ENCODE measurements around the gene SLC25A41.
"Not testable (repeated sequence)": the region's sequence is repeated elsewhere in the genome, so short reads cannot be mapped to it uniquely, and the experiment has no call there.

The SLC25A41 gene

DNA sequence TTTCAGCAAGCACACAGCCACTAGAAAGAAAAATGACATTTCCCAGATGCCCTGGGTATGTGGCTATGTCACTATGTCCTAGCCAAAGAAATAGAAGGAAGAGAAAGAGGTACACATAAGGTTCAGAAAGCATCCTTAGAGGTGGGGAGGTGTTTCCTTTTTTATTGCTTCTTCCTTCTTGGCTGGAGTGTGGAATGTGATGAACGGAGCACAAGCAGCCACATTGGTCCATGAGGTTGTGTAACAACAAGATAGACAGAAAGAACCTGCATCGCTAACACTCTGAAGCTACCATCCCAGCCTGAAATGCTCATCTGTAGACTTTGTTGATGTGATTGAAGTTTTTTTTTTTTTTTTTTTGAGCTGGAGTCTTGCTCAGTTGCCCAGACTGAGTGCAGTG is 19.3 kb upstream of the SLC25A41 start:
- no peak for TF ChIP-seq ZNF274 (IDR thresholded peaks at IDR 0.05; ENCODE audit: low read depth, low read length)
- no peak overlapping the region for H3K4me3 ChIP-seq (ENCODE audit: low read length)

GRCh38 chr19:6452223-6452614 is 18.7 kb upstream of the SLC25A41 start:
- H3K4me3 ChIP-seq (ENCODE audit: low read length): no peak overlapping the region
- TF ChIP-seq ZNF274 (IDR thresholded peaks at IDR 0.05; ENCODE audit: low read depth, low read length): no peak

GRCh38 chr19:6451583-6452222 is 18.1 kb upstream of the SLC25A41 start:
- no peak for TF ChIP-seq ZNF274 (IDR thresholded peaks at IDR 0.05; ENCODE audit: low read depth, low read length)
- H3K4me3 ChIP-seq (ENCODE audit: low read length): no peak overlapping the region

- no peak for TF ChIP-seq ZNF274 (IDR thresholded peaks at IDR 0.05; ENCODE audit: low read depth, low read length)
- H3K4me3 ChIP-seq (ENCODE audit: low read length): no peak overlapping the region
Measured at GRCh38 chr19:6450166-6450565, 16.6 kb upstream of the SLC25A41 start.

DNA sequence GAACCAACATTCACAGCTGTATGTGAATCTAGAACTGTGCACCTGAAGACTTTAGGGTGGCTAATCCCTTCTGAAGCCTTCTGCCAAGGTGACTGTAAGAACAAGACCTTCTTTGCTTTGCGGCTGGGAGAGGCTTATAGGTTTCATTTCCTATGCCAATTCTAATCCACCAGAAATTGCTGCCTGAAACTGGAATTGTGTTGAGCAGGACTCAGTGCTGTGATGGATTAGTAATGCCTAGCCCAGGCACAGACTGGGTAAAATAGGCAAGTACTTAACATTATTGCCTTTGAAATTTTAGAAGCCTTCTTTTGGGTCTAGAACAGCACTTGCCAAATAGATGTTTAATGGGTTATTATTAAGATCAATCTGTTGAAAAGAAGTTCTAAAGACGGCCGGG is 14.5 kb upstream of the SLC25A41 start:
- no peak overlapping the region for H3K4me3 ChIP-seq (ENCODE audit: low read length)
- TF ChIP-seq ZNF274 (IDR thresholded peaks at IDR 0.05; ENCODE audit: low read depth, low read length): no peak

DNA sequence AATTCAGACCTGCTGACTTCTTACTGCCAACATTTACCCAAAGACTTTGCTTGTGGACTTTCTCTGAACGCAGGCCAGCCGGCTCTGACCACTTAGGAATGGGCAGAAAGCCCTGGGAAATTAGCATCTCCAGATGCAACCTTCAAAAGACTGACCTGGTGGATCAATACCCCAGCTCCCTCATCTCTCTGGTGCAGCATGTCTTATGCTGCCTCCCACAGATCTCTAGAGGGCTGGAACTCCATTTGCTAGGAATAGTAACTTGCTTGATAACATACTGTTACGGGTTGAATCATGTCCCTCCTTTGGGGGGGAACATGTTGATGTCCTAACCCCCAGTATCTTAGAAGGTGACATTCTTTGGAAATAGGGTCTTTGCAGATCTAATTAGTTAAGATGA is 12.9 kb upstream of the SLC25A41 start:
- TF ChIP-seq ZNF274 (IDR thresholded peaks at IDR 0.05; ENCODE audit: low read depth, low read length): no peak

GRCh38 chr19:6443986-6444385 is 10.4 kb upstream of the SLC25A41 start:
- no peak overlapping the region for H3K4me3 ChIP-seq (ENCODE audit: low read length)
- TF ChIP-seq ZNF274 (IDR thresholded peaks at IDR 0.05; ENCODE audit: low read depth, low read length): no peak

More for the DNA sequence above, 12.9 kb upstream of the SLC25A41 start:
- no peak overlapping the region for H3K4me3 ChIP-seq (ENCODE audit: low read length)

GRCh38 chr19:6442087-6442688 is 8.6 kb upstream of the SLC25A41 start:
- H3K4me3 ChIP-seq (ENCODE audit: low read length): no peak overlapping the region
- no peak for TF ChIP-seq ZNF274 (IDR thresholded peaks at IDR 0.05; ENCODE audit: low read depth, low read length)

- no peak overlapping the region for H3K4me3 ChIP-seq (ENCODE audit: low read length)
- TF ChIP-seq ZNF274 (IDR thresholded peaks at IDR 0.05; ENCODE audit: low read depth, low read length): no peak
Measured at GRCh38 chr19:6440905-6441304, 7.3 kb upstream of the SLC25A41 start.

DNA sequence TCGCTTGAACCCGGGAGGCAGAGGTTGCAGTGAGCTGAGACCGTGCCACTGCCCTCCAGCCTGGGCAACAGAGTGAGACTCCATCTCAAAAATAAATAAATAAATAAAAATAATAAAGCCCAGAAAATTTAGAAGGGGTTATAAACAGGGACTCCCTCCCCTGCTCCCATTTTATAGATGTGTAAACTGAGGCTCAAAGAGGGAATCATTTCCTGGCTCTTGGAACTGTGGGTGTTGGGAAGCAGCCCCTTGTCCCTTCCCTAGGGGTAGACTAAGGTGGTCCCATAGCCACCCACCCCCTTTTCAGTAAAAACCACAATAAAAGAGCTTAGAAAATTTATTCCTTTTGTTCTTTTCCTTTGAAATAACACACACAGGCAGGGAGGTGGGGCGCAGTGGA is 6.2 kb upstream of the SLC25A41 start:
- H3K4me3 ChIP-seq (ENCODE audit: low read length): no peak overlapping the region

GRCh38 chr19:6433165-6433564 is 398 bp downstream of the SLC25A41 start:
- TF ChIP-seq ZNF274 (IDR thresholded peaks at IDR 0.05; ENCODE audit: low read depth, low read length): no peak
- no peak overlapping the region for H3K4me3 ChIP-seq (ENCODE audit: low read length)

More for the DNA sequence above, 6.2 kb upstream of the SLC25A41 start:
- no peak for TF ChIP-seq ZNF274 (IDR thresholded peaks at IDR 0.05; ENCODE audit: low read depth, low read length)

DNA sequence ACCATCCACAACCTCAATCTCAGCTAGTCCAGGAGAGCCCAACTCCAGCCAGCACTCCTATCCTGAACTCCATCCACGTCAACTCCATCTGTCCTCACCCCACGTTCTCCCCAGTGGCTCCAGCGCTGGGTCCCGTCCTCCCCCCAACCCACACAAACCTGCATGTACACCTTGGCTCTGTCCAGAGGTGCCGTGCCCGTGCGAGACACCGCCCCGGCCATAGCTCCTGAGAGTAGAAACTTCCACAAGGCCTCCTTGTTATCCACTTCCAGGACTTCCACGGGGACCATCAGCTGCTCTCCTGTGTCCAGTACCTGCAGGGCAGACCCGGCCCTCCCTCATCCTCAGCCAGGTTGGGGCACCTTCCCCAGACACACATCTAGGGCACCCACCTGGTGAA is 1.7 kb downstream of the SLC25A41 start:
- H3K4me3 ChIP-seq (ENCODE audit: low read length): no peak overlapping the region
- no peak for TF ChIP-seq ZNF274 (IDR thresholded peaks at IDR 0.05; ENCODE audit: low read depth, low read length)

GRCh38 chr19:6429419-6430221 is 3.9 kb downstream of the SLC25A41 start:
- TF ChIP-seq ZNF274 (IDR thresholded peaks at IDR 0.05; ENCODE audit: low read depth, low read length): no peak
- no peak overlapping the region for H3K4me3 ChIP-seq (ENCODE audit: low read length)

GRCh38 chr19:6428692-6429418 is 4.7 kb downstream of the SLC25A41 start:
- H3K4me3 ChIP-seq (ENCODE audit: low read length): not testable (repeated sequence)

All from GM08714 (cell line).